SU-DHL-6 (cell line): ENCODE measurements around the gene C11orf97.

ENCODE experiments used
- EZH2phosphoT487 ChIP-seq: fragments of 200-600 bp; sonication (generic), shearing (Covaris generic); conservative IDR thresholded peaks from 2 replicates; pipeline ENCODE4 v1.6.1; 2018; ENCODE audit warnings: mild to moderate bottlenecking, antibody characterized with exemption, low read length, moderate library complexity, mixed read lengths
- TF ChIP-seq, protein P1 (sequence below): fragments of 200-600 bp; sonication (generic); IDR thresholded peaks from one replicate; pipeline ENCODE4 v1.5.1; 2017; ENCODE audit warnings: antibody characterized with exemption, mild to moderate bottlenecking, low read length, moderate library complexity; ENCODE audit not compliant: insufficient read depth, poor library complexity, severe bottlenecking

DNA sequence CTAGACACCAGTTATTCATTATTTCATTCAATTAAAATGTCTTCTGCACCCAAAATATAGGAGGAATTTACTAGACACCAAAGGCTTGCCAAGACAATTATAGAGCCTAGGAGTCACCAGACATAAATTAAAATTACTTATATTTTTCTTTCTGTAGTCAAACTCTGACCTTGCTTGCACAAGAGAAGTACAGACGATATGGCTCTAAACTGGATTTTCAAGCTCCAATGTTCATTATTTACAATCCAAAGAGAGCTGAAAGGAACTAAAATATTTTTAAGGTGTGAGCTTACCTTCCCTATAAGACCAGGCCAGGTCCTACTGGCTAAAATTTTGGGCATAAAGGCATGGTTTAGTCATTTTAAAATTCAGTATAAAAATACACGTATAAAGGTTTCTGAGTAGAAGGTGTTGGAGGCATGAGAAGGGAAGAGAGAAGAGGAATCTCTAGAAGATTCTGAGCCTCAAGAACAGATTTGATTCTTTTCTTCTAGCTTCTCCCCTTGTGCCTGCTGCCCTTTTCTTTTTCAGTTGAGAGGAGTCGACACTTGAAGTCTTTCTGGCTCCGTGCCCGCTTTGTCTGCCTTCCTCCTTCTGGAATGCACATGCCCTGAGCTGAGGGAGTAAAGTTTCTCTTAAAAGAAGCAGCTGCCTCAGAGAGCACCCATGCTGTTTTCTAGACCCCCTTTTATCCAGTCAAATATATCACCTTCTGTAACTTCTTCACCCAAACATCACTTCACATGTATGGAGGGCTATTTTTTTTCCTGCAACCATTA is 13.5 kb downstream of the C11orf97 start:
- TF ChIP-seq, protein P1, sequence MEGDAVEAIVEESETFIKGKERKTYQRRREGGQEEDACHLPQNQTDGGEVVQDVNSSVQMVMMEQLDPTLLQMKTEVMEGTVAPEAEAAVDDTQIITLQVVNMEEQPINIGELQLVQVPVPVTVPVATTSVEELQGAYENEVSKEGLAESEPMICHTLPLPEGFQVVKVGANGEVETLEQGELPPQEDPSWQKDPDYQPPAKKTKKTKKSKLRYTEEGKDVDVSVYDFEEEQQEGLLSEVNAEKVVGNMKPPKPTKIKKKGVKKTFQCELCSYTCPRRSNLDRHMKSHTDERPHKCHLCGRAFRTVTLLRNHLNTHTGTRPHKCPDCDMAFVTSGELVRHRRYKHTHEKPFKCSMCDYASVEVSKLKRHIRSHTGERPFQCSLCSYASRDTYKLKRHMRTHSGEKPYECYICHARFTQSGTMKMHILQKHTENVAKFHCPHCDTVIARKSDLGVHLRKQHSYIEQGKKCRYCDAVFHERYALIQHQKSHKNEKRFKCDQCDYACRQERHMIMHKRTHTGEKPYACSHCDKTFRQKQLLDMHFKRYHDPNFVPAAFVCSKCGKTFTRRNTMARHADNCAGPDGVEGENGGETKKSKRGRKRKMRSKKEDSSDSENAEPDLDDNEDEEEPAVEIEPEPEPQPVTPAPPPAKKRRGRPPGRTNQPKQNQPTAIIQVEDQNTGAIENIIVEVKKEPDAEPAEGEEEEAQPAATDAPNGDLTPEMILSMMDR = no peak
- no peak for TF ChIP-seq EZH2phosphoT487
